T-helper 9 cell (primary cell): Measurements from ENCODE around the gene TRIM72.
"Not testable (repeated sequence)": the region's sequence is repeated elsewhere in the genome, so short reads cannot be mapped to it uniquely, and the experiment has no call there.

Experiments used
- DNase-seq: peaks from one replicate; pipeline ENCODE4 v3.0.0-alpha.2; 2020

TRIM72 gene

DNA sequence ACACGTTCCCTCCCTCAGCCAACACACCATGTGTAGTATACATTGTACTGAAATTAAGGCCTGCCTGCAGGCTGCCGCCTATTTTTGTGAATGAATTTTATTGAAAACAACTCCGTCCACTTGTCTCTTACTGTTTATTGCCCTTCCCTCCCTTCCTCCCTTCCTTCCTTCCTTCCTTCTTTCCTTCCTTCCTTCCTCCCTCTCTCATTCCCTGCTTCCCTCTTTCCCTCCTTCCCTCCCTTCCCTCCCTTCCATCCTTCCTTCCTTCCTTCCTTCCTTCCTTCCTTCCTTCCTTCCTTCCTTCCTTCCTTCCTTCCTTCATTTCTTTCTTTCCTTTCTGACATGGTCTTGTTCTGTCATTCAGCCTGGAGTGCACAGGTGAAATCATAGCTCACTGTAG lies 48.2 kb downstream of the TRIM72 start:
- no peak for DNase-seq

DNA sequence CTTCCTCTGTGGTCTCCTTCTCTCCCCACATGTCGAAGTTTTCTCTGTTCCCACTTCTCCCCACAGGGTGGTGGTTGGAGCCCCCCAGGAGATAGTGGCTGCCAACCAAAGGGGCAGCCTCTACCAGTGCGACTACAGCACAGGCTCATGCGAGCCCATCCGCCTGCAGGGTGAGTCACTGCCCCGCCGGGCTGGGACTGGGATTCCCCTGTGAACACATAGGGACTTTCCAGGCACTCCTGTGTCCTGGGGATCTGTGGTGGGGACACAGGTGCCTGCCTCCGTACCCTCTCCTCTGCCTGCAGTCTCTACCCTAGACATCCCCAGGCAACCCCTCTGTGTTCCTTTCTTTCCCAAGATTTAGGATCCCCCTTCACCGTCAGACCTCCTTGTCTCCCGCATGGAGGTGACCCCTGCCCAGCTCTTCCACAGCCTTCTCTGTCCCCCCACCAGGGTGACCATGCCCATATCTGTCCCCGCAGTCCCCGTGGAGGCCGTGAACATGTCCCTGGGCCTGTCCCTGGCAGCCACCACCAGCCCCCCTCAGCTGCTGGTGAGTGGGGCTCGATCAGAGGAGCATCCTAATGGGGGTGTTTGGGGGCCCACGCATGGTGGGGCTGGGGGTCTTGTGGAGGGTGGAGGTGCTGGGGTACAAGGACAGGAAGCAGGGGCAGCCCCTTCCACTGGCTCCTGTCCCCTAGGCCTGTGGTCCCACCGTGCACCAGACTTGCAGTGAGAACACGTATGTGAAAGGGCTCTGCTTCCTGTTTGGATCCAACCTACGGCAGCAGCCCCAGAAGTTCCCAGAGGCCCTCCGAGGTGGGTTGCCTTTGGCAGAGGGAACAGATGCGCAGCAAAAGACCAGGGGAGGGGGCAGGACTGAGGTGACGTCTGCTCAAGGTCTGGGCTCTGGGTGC lies 51.7 kb downstream of the TRIM72 start:
- peak; percentile 34 for DNase-seq

DNA sequence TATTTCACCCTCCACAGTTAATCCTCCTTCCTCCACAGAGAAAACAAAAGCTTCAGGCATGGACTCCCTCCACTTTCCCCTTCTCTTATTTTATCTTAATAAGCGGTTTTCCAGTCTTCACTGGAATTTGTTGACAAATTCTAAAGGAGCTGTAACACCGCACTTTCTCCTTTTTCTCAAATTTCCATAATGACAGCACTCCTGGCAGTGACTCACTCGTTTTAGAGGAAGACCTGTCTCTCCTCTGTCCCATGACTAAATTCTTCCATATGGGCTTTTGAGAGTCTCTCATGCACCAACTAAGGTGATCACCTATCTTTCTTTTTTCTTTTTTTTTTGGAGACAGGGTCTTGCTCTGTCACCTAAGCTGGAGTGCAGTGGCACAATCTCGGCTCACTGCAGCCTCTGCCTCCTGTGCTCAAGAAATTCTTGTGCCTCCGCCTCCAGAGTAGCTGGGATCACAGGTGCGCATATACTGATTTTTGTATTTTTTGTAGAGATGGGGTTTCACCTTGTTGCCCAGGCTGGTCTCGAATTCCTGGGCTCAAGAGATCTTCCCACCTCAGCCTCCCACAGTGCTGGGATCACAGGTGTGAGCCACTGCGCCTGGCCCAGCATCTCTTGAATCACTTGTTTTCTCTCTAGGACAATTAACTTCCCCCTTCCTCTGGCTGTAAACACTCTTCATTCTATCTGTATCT lies 53.6 kb downstream of the TRIM72 start:
- DNase-seq, result no peak

DNA sequence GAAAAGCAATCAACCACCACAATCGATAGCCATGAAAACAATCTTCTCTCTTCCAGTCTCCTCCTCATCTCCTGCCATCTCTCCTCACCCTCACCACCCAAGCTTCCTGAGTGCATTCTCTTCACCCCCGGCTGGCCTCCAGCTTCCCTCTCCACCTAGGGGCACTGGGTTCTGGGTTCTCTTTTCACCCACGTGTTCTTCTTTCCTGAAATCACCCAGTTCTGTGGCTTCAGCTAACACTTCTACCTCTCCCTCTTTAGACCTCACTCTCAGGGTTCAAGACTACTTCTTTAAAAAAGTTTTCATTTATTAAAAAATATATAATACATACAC lies 54.1 kb downstream of the TRIM72 start:
- no peak for DNase-seq

DNA sequence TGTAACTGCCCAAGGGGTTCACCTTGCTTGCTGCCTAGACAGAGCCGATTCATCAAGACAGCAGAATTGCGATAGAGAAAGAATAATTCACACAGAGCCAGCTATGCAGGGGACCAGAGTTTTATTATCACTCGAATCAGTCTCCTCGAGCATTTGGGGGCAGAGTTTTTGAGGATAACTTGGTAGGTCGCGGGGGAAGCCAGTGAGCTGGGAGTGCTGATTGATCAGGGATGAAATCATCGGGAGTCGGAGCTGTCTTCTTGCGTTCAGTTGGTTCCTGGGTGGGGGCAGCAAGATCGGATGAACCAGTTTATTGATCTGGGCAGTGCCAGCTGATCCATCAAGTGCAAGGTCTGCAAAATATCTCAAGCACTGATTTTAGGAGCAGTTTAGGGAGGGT lies 55.0 kb downstream of the TRIM72 start:
- DNase-seq, result no peak

DNA sequence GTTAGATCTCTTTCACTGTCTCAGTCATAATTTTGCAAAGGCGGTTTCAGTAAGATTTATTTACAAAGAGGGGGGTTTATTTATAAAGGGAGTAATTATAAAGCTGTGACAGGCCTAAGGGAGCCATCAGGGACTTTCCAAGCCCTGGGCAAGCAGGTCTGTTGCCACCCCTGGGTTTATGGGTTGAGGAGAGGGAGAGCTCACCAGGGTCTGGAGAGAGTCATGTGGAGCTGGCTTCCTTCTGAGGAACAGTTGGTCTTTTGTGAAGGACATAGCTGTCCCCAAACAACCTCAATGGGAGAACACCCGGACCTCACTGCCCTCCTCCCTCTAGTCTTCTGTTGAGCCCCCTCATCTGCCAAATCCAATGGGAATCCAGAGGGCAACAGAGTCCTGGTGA lies 55.6 kb downstream of the TRIM72 start:
- no peak for DNase-seq

DNA sequence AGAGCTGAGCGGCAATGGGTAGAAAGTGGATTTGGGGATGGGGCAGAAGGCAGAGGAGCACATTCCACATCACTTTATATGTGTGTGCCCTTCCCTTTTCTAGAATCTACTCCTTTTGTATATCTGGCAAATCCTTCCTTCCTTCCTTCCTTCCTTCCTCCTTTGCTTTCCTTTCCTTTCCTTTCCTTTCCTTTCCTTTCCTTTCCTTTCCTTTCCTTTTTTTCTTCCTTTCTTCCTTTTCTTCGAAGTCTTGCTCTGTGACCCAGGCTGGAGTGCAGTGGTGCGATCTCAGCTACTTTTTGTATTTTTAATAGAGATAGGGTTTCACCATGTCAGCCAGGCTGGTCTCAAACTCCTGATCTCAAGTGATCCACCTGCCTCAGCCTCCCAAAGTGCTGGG lies 56.1 kb downstream of the TRIM72 start:
- DNase-seq, result not testable (repeated sequence)

DNA sequence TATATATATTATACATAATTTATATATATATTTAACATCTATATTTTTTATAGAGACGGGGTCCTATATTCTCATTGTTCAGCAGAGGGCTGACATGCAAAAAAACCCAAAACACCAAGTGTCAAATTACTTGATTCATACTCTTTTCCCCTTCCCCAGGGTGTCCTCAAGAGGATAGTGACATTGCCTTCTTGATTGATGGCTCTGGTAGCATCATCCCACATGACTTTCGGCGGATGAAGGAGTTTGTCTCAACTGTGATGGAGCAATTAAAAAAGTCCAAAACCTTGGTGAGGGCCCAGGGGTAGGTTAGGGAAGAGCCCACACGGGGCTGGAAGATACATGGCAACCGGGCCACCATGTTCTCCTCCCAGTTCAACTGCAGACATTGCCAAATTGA lies 56.9 kb downstream of the TRIM72 start:
- no peak for DNase-seq

DNA sequence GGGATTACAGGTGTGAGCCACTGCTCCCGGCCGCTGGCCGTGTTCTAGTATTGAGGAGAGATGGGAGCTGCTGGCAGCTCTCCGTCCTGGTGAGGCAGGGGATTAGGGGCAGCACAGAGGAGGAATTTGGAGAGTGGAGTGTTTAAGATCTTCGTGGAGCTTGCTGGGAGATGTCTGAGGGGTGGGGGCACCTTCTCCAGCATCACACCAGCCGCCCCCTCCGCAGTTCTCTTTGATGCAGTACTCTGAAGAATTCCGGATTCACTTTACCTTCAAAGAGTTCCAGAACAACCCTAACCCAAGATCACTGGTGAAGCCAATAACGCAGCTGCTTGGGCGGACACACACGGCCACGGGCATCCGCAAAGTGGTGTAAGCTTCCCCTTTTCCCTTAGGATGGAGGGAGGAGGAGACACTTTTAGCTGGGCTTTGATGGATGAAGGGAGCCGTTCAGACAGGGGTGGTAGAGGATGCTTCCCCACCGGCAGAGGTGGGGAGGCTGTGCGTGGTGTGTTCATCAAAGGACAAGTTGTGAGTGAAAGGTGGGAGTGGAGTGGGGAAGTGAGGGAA lies 57.8 kb downstream of the TRIM72 start:
- DNase-seq, result no peak

DNA sequence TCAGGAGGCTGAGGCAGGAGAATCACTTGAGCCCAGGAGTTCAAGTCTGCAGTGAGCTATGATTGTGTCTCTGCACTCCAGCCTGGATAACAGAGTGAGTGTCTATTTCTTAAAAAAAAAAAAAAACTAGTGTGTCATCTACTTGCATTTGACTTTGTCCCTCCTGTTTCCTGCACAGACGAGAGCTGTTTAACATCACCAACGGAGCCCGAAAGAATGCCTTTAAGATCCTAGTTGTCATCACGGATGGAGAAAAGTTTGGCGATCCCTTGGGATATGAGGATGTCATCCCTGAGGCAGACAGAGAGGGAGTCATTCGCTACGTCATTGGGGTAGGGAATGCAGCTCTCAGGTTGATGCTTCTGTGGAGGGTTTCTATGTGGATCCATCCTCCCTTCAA lies 59.3 kb downstream of the TRIM72 start:
- no peak for DNase-seq

DNA sequence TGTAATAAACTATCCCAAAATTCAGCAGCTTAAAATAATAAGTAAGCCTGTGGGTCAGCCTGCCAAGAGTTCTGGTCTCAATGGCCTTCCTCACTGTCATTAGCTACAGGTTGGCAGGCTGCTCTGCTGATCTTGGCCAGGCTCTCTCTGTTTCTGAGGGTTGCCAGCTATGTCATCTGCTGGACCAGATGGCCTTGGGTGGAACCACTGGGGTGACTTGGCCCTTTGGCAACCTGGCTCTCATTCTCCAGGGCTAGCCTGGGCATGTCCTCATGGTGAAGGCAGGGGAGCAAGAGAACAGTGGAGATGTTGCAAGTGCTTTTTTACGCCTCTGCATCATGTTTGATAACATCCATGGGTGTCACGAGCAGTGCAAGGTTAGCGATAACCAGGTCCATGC lies 59.8 kb downstream of the TRIM72 start:
- DNase-seq, result no peak

DNA sequence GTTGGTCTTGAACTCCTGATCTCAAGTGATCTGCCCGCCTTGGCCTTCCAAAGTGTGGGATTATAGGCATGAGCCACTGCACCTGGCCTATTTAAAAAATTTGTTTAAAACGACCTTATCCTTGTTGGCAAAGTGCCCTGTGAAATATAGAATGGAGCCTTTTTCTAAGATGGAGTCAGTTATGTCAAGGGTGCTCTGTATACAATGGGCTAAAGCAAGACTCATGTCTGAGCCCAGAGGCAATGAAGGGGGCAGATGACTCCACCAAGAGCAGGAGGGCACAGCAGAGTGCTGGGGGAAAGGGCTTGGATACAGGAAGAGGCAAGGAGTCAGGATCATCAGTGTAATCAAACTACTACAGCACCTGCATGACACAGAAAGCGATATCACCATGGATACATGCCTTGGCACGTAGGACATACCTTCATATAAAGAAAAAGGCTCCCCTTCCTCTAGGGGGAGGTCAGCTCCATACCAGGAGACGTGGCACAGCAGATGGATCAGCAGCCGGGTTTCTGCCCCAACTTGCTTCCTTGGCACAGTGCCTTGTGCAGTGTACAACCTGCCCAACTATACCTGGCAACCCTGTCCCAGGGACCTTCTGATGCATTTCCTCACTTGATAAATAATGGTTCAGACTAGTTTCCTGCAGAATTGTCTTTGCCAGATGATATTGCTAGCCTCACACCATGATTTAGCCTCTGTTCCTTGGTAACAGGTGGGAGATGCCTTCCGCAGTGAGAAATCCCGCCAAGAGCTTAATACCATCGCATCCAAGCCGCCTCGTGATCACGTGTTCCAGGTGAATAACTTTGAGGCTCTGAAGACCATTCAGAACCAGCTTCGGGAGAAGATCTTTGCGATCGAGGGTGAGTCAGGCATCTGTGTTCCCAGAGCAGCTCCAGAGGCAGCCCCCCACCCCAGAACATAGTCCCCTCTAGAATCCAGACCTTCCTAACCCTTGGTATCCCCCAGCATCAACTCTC lies 61.2 kb downstream of the TRIM72 start:
- DNase-seq, result no peak

DNA sequence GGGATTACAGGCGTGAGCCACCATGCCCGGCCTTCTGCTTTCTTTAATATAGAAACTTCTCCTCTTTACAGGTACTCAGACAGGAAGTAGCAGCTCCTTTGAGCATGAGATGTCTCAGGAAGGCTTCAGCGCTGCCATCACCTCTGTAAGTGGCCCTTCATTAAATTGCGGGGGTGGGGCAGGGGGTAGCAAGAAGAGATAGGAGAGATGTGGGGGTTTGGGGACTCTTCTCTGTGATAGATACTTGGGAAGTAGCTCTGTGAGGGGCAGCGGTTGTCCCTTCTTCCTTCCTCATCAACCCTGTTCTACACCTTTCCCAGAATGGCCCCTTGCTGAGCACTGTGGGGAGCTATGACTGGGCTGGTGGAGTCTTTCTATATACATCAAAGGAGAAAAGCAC lies 62.7 kb downstream of the TRIM72 start:
- DNase-seq, result no peak

DNA sequence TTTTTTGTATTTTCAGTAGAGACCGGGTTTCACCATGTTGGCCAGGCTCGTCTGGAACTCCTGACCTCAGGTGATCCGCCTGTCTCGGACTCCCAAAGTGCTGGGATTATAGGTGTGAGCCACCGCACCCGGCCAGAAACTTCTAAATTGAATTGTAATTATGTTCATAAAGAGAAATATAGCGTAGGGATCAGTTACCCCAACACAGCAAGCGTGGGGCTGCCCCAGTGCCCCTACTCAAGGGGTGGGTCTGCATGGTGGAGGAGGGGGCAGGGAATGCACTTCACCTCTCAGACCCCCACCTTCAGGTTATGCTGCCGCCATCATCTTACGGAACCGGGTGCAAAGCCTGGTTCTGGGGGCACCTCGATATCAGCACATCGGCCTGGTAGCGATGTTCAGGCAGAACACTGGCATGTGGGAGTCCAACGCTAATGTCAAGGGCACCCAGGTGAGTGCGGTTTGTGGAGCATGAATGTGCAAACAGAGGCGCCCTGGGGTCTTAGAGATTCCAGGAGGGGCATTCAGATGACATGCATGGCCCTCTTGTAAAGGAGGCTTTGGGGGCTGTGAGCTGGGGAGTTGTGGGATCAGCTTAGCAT lies 63.8 kb downstream of the TRIM72 start:
- no peak for DNase-seq

DNA sequence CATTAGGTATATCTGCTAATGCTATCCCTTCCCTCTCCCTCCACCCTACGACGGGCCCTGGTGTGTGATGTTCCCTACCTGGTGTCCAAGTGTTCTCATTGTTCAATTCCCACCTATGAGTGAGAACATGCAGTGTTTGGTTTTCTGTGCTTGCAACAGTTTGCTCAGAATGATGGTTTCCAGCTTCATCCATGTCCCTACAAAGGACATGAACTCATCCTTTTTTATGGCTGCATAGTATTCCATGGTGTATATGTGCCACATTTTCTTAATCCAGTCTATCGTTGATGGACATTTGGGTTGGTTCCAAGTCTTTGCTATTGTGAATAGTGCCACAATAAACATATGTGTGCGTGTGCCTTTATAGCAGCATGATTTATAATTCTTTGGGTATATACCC lies 64.9 kb downstream of the TRIM72 start:
- DNase-seq, result not testable (repeated sequence)
